Psoas muscle (tissue), 8 donors: Measurements from ENCODE around the gene MOGAT2. TPM values are rescaled to one million over a fixed set of nuclear protein-coding genes. Genes with fewer than 3 reads are reported as not detected.
A peak's percentile ranks its signal among the peaks of the same experiment; 100 is the strongest.

Experiments used
- ATAC-seq, 4 donors: fragments of 200-7000 bp; cut with Tn5 transposase; one replicate each; pipeline ENCODE4 v1.9.1; 2020; ENCODE audit warnings: moderate library complexity in 3 of 4, mild to moderate bottlenecking in 2 of 4
- DNase-seq, 2 donors: peaks; one replicate each; pipeline ENCODE4 v3.0.0-alpha.2; 2020
- H3K27ac ChIP-seq: fragments of 200-600 bp; one replicate; pipeline ENCODE4 v1.8.0; 2022
- H3K27me3 ChIP-seq, 3 donors: fragments of 200-600 bp in 1 of 3; one replicate each; pipeline versions ENCODE4 v1.6.1 to v1.8.0; 2013 to 2022; ENCODE audit warnings: low read length in 2 of 3, mild to moderate bottlenecking in 2 of 3, moderate library complexity in 1 of 3; ENCODE audit not compliant: insufficient read depth in 3 of 3
- H3K36me3 ChIP-seq, 2 donors: fragments of 200-600 bp in 1 of 2; one replicate each; pipeline versions ENCODE4 v1.6.1 to v1.8.0; 2013 to 2022; ENCODE audit warnings: low read depth in 1 of 2, mild to moderate bottlenecking in 1 of 2, moderate library complexity in 1 of 2; ENCODE audit not compliant: insufficient read depth in 1 of 2
- H3K4me1 ChIP-seq: fragments of 200-600 bp; one replicate; pipeline ENCODE4 v1.8.0; 2022
- H3K4me3 ChIP-seq: fragments of 200-600 bp; one replicate; pipeline ENCODE4 v1.8.0; 2022; ENCODE audit warnings: mild to moderate bottlenecking
- H3K9me3 ChIP-seq: fragments of 200-600 bp; one replicate; pipeline ENCODE4 v1.8.0; 2022
- WGBS, 3 donors: extraction: QIAGEN DNeasy Blood & Tissue Kit; methylation state at CpG; one replicate each; pipeline versions ENCODE4 v1.1.6 to v1.1.7; 2013; 5-methylcytosine and 5-hydroxymethylcytosine counted together
- intact Hi-C, 2 donors: fragments of 100-400 bp; cut with DNase I; formaldehyde crosslinking; loops; one replicate each; pipeline versions ENCODE4 v1.11.0 to v1.14.2; 2022
- polyA plus RNA-seq, 3 donors: library from polyadenylated mRNA; stranded (reverse); fragments of 200-250 nt; gene quantifications; one replicate each; pipeline ENCODE4 v1.2.3, GENCODE V29; 2013
- total RNA-seq, 4 donors: library from RNA; stranded (reverse); fragmentation: NEBNext Ultra II Directional in 2 of 4; extraction: Animal tissue kit (Norgen Biotek cat#: 25700) in 2 of 4; gene quantifications; one replicate each; pipeline versions ENCODE4 v1.2.1 to v1.2.4, GENCODE V29; 2021 to 2023
- TF ChIP-seq, protein P1 (sequence below): fragments of 200-600 bp; IDR thresholded peaks from one replicate; pipeline ENCODE4 v1.8.0; 2022; ENCODE audit warnings: antibody characterized with exemption
- donor health status: healthy with polysubstance abuse.
- donor health status: DM: no; HTN: no; CAD: no; lungs with moderate emphysema.
- donor health status: Bipolar disorder and iron deficiency.
- donor health status: healthy.
- donor health status: DM: yes; HTN: yes; CAD: no.
- donor health status: DM: no; HTN: no; CAD: no.
- donor health status: DM: no; HTN: no; CAD: no.
- donor health status: DM: yes; HTN: yes; CAD: no.

The MOGAT2 gene
- total and polyA plus RNA-seq, 7 donors: 0.04 to 0.19 TPM; not detected in 5

DNA sequence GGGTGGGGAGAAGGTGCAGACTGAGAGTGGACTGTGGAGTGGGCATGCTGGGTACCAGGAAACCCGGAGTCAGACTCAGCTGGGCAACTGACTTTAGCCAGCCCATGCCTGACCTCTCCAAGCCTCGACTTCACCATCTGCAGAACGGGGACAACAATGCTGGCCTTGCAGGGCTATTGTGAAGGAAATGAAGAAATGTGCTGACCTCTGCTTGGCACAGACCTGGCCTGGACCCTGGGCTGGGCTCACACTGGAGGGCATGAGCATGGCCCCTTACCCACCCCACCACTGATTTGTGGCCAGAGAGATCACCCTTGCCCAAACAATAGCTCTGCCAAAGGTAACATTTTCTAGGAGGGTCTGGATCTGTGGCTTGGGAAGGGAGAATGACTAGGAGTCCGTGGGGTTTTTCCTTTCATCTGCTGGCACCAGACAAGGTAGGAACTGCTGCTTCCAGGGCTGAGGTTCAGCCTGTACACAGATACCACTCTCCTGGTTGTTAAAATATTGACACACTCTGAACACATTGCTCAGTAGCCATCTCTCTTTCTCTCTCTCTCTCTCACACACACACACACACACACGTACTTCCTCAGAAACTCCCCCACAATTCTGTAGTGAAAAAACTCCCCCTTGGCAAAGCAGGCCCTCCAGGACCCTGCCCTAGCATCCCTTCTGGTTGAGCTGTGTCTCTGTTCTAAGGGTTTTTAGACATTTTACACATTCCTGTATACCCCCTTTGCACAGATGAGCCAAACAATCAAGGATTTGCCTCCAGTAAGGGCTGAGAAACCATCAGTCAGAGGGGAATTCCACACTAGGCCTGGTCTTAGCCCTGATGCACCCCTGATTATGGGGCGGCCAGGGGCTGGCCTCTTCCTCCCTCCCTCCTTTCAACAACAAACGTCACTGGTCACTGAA is 1.0 kb downstream of the MOGAT2 start:
- H3K4me3 ChIP-seq: no peak overlapping the region
- 63 to 77% (median 65%) methylated on average over 7 of the region's 7 CpGs for WGBS, 3 donors
- no peaks in the 10 kb centered on the region for H3K9me3 ChIP-seq
- TF ChIP-seq, protein P1, sequence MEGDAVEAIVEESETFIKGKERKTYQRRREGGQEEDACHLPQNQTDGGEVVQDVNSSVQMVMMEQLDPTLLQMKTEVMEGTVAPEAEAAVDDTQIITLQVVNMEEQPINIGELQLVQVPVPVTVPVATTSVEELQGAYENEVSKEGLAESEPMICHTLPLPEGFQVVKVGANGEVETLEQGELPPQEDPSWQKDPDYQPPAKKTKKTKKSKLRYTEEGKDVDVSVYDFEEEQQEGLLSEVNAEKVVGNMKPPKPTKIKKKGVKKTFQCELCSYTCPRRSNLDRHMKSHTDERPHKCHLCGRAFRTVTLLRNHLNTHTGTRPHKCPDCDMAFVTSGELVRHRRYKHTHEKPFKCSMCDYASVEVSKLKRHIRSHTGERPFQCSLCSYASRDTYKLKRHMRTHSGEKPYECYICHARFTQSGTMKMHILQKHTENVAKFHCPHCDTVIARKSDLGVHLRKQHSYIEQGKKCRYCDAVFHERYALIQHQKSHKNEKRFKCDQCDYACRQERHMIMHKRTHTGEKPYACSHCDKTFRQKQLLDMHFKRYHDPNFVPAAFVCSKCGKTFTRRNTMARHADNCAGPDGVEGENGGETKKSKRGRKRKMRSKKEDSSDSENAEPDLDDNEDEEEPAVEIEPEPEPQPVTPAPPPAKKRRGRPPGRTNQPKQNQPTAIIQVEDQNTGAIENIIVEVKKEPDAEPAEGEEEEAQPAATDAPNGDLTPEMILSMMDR: no peak
- H3K4me1 ChIP-seq: no peaks in the 10 kb centered on the region
- DNase-seq: no peak
- H3K27ac ChIP-seq: no peak overlapping the region
- H3K36me3 ChIP-seq: no peaks in the 10 kb centered on the region
- ATAC-seq: peak in 2 of 4 donors; percentile 12 to 30
- intact Hi-C loops: no loop called here
- H3K27me3 ChIP-seq: no peaks in the 10 kb centered on the region

DNA sequence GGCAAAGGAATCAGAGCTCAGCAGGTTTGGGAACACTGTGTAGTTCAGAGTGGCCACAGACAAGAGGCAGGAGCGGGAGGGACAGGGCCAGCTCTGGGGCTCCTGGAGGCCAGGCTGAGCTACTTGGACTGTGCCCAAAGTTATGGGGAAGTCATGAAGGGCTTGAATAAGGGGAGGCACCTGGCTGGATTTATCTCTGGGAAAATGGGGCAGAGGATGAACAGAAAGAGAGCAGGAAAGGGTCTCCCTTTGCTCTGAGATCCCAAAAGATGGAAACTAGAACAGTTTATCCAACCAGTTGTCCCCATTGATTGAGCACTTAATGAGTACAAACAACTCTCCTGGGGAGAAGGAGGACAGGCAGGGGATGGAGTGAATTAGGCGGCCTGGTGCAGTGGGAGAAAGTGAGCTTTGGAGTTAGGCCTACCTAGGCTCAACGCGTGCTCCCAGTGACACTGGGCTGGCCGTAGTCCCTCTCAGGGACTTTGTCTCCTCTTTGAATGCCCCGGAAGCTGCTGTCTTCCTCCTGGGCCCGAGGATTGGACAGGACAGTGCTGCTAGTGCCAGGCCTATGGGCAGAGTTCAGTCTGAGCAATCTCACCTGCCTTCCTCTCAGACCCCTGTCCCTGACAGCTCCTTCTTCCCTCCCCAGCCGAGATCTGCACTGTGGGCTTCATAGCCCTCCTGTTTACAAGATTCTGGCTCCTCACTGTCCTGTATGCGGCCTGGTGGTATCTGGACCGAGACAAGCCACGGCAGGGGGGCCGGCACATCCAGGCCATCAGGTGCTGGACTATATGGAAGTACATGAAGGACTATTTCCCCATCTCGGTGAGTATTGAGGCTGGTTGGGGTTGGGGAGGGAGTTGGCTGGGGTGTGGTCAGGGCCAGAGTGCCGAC is 2.0 kb downstream of the MOGAT2 start:
- intact Hi-C loops: loop anchor here (5.0 to 10.0 kb wide), 2 partner anchors 48 to 595 kb away; partner anchors contain the start of gene DGAT2 (in 2 of the 2)
- H3K27me3 ChIP-seq: no peaks in the 10 kb centered on the region
- H3K36me3 ChIP-seq: no peaks in the 10 kb centered on the region
- no peaks in the 10 kb centered on the region for H3K4me1 ChIP-seq
- H3K27ac ChIP-seq: no peak overlapping the region
- ATAC-seq (no peak), DNase-seq (no peak)
- no peak overlapping the region for H3K4me3 ChIP-seq
- TF ChIP-seq, protein P1: no peak
- H3K9me3 ChIP-seq: no peaks in the 10 kb centered on the region
- WGBS, 3 donors: 93 to 94% (median 94%) methylated on average over 14 of the region's 14 CpGs

DNA sequence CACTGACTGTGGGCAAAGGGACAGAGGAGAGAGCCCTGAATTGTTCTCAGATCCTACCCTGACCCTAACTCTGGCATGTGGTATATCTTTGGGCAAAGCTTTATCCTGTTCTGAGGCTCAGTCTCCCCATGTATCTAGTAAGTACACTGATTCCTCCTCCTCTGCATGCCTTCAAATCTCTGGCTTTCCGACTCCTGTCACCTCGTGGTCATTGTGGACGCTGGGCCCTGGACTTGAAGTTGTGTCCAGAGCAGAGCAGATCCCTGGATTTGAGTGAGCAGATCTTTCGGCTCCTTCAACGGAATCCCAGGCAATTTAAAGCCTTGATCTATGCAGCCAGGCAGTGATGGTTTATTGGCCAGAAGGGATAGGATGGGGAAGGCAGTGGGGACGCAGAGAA is 3.0 kb downstream of the MOGAT2 start:
- Histone ChIP-seq H3K4me1 (no peaks in the 10 kb centered on the region), H3K4me3 (no peak overlapping the region), H3K27ac (no peak overlapping the region), H3K9me3 (no peaks in the 10 kb centered on the region), H3K27me3 (no peaks in the 10 kb centered on the region), H3K36me3 (no peaks in the 10 kb centered on the region)
- intact Hi-C loops: loop anchor here (5.0 to 10.0 kb wide), 2 partner anchors 47 to 594 kb away; partner anchors contain the start of gene DGAT2 (in 2 of the 2)
- no peak for ATAC-seq
- WGBS, 3 donors: 91 to 97% (median 94%) methylated on average over 6 of the region's 6 CpGs
- DNase-seq: no peak
- TF ChIP-seq, protein P1: no peak

DNA sequence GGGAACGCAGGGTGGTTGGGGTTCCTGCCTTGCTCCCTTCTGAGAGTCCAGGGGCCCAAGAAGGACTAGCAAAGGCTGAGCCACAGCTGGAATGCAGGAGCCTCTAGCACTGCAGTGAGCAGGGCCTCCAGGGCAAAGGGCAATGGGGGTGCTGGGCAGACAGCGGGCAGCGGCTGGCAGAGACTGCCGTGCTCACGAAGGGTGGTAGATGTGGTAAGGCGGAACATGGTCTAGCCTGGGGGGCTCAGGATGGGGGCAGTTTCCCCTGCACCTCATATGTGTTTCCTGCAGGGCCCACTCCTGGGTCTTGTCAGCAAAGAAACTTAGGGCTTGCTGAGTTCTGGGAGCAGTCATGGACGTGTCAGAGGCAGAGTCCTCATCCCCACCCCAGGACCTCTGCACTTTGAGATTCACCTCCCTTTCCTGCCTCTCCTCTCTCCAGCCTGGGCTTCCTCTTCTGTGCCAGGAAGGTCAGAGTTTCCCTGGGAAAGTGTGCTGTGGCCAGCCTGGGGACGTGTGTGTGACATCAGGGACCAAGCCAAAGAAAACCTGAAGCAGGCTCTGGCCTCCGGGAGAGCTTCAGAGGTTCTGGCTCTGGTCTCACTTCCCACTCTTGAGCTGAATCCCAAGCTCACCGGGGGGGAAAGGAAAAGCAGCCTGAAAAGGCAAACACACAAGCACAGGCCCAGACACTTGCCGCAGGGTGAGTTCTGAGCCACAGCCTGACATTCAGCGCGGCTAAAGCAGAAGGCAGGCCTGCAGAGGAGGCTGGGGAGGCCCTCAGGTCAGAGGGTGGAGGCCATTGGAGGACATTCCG is 4.4 kb downstream of the MOGAT2 start:
- TF ChIP-seq, protein P1: no peak
- WGBS, 3 donors: 83 to 85% (median 83%) methylated on average over 14 of the region's 14 CpGs
- DNase-seq (no peak), ATAC-seq (no peak)
- H3K4me3 ChIP-seq: no peak overlapping the region
- no peak overlapping the region for H3K27ac ChIP-seq
- no peaks in the 10 kb centered on the region for H3K4me1 ChIP-seq
- no peaks in the 10 kb centered on the region for H3K27me3 ChIP-seq
- intact Hi-C loops: loop anchor here (5.0 to 10.0 kb wide), 2 partner anchors 45 to 593 kb away; partner anchors contain the start of gene DGAT2 (in 2 of the 2)
- no peaks in the 10 kb centered on the region for H3K36me3 ChIP-seq
- no peaks in the 10 kb centered on the region for H3K9me3 ChIP-seq
